Aorta (tissue), 5 donors: ENCODE measurements around the gene KRT23. TPM values are rescaled to one million over a fixed set of nuclear protein-coding genes. Genes with fewer than 3 reads are reported as not detected.

Experiments
- ATAC-seq: fragments of 200-7000 bp; cut with Tn5 transposase; one replicate; pipeline ENCODE4 v1.9.1; 2022; ENCODE audit warnings: moderate library complexity; ENCODE audit not compliant: low FRiP score
- DNase-seq, 2 donors: peaks; one replicate each; pipeline ENCODE4 v3.0.0-alpha.2; 2020
- H3K27ac ChIP-seq, 2 donors: one replicate each; pipeline ENCODE4 v1.5.1; 2013; ENCODE audit warnings: low read length in 2 of 2, mild to moderate bottlenecking in 2 of 2, moderate library complexity in 2 of 2, control low read depth in 1 of 2, inconsistent platforms in 1 of 2, low read depth in 1 of 2
- H3K27me3 ChIP-seq, 2 donors: one replicate each; pipeline ENCODE4 v1.6.1; 2013; ENCODE audit warnings: control low read depth in 1 of 2, low read length in 1 of 2, mild to moderate bottlenecking in 1 of 2, moderate library complexity in 1 of 2; ENCODE audit not compliant: insufficient read depth in 2 of 2, control insufficient read depth in 1 of 2
- H3K36me3 ChIP-seq, 2 donors: one replicate each; pipeline ENCODE4 v1.6.1; 2013; ENCODE audit warnings: control low read depth in 1 of 2, low read length in 1 of 2, mild to moderate bottlenecking in 1 of 2; ENCODE audit not compliant: insufficient read depth in 2 of 2, control insufficient read depth in 1 of 2
- H3K4me1 ChIP-seq, 2 donors: one replicate each; pipeline ENCODE4 v1.6.1; 2013; ENCODE audit warnings: low read length in 2 of 2, control low read depth in 1 of 2, mild to moderate bottlenecking in 1 of 2, moderate library complexity in 1 of 2; ENCODE audit not compliant: insufficient read depth in 2 of 2, control insufficient read depth in 1 of 2
- H3K4me3 ChIP-seq, 2 donors: one replicate each; pipeline ENCODE4 v1.5.1; 2013; ENCODE audit warnings: low read length in 2 of 2, control low read depth in 1 of 2, mild to moderate bottlenecking in 1 of 2
- H3K9me3 ChIP-seq: one replicate; pipeline ENCODE4 v1.6.1; 2013; ENCODE audit warnings: mild to moderate bottlenecking, low read length; ENCODE audit not compliant: control insufficient read depth
- WGBS, 2 donors: extraction: QIAGEN DNeasy Blood & Tissue Kit; methylation state at CpG; one replicate each; pipeline ENCODE4 v1.1.7; 2013; 5-methylcytosine and 5-hydroxymethylcytosine counted together
- intact Hi-C, 2 donors: fragments of 100-400 bp; cut with DNase I; formaldehyde crosslinking; loops; one replicate each; pipeline versions ENCODE4 v1.14.2 to v1.15.0; 2022
- polyA plus RNA-seq, 2 donors: library from polyadenylated mRNA; stranded (reverse); fragments of 200-250 nt; gene quantifications; one replicate each; pipeline ENCODE4 v1.2.3, GENCODE V29; 2013
- total RNA-seq, 2 donors: library from RNA; stranded (reverse); fragmentation: NEBNext Ultra II Directional; extraction: Animal tissue kit (Norgen Biotek cat#: 25700); gene quantifications; one replicate each; pipeline ENCODE4 v1.2.1, GENCODE V29; 2021
- donor health status: healthy with polysubstance abuse.
- donor health status: Bipolar disorder and iron deficiency.
- donor health status: DM: no; HTN: no; CAD: no.
- donor health status: DM: no; HTN: no; CAD: no.
- donor health status: DM: yes; HTN: yes; CAD: no.

KRT23 gene
- total and polyA plus RNA-seq, 4 donors, result 0.30 to 0.50 (median 0.39) TPM; not detected in 1

DNA sequence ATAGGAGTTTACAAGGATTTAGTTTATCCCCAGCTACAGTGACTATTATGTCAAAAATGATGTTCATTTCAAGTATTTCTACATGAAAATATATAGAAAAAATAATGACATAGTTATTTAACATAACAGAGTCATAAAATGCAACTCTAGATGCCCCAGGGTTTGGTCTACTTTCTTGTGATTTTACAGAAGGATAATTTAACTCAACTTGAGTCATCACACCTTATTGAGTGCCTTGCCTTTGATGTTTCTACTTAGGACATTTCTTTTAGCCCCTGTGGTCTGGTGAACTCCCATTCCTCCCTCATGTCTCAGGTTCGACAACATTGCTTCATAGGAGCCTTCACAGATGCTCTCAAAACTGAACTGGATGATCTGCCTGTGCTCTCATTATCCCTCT, 54.4 kb downstream of the KRT23 start:
- no peak overlapping the region for H3K27ac ChIP-seq
- H3K36me3 ChIP-seq, result no peaks in the 10 kb centered on the region
- no peak overlapping the region for H3K4me3 ChIP-seq
- WGBS, 2 donors, result 78 to 90% methylated on average over 1 of the region's 1 CpG
- no peaks in the 10 kb centered on the region for H3K4me1 ChIP-seq
- no peaks in the 10 kb centered on the region for H3K9me3 ChIP-seq
- intact Hi-C loops, result no loop called here
- ATAC-seq, result no peak
- no peak for DNase-seq
- no peaks in the 10 kb centered on the region for H3K27me3 ChIP-seq

DNA sequence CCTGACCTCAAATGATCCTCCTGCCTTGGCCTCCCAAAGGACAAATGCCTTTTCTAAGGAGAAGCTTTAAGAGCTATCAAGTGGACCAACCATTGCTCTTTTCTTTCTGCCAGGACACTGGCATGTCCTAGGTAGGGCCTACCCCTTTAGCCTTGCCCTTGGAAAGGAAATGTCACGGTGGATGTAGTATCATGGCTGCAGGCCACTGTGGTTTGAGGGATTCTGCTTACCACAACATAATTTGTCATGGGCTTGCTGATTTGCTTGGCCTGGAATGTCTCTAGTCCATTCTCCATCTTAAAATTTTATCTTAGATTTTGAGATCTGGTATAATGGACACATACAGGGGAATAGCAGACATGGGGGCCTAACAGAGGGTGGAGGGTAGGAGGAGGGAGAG, 58.4 kb downstream of the KRT23 start:
- no peak for DNase-seq
- Histone ChIP-seq H3K36me3 (no peaks in the 10 kb centered on the region), H3K9me3 (no peaks in the 10 kb centered on the region), H3K4me3 (no peak overlapping the region), H3K4me1 (no peaks in the 10 kb centered on the region), H3K27ac (no peak overlapping the region), H3K27me3 (no peaks in the 10 kb centered on the region)
- WGBS, 2 donors, result 85 to 87% methylated on average over 1 of the region's 1 CpG
- ATAC-seq, result no peak
- intact Hi-C loops, result no loop called here

DNA sequence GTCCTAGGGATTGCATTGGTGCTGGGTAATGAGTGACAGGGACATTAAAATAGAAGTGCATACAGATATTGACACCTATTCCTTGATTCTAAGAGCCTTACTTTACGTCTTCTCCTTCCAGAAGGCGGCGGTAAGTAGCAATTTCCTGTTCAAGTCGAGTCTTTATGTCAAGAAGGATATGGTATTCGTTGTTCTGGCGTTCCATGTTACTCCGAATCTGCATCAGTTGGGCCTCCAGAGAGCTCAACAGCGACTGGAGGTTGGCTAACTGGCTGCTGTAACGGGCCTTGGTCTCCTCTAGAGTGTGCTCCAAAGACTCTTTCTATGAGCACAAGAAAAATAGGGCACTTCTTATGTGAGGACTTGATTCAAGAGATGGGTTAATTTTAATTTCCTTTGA, 59.4 kb downstream of the KRT23 start:
- no peak overlapping the region for H3K4me3 ChIP-seq
- intact Hi-C loops, result no loop called here
- H3K27ac ChIP-seq, result no peak overlapping the region
- DNase-seq (no peak), ATAC-seq (no peak)
- 89 to 91% methylated on average over 9 of the region's 9 CpGs for WGBS, 2 donors
- no peaks in the 10 kb centered on the region for H3K27me3 ChIP-seq
- no peaks in the 10 kb centered on the region for H3K4me1 ChIP-seq
- H3K9me3 ChIP-seq, result no peaks in the 10 kb centered on the region
- no peaks in the 10 kb centered on the region for H3K36me3 ChIP-seq

DNA sequence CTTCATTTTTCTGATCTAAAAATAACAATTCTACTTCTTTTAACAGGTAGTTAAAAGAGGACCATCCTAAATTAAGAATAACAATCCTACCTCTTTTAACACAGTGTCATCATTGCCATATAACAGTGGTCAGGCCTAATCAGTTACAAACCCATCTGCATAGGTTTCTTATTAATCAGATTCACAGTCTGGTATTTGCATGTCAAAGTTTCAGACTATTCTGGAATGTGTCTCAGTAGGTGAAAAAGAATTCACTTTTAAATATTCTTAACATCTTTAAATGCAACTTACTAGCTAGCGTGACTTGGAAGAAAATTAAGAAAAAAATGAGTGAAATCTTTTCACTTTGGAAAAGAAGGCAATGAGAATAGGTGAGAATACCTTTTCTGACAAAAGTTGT, 63.6 kb downstream of the KRT23 start:
- DNase-seq (no peak), ATAC-seq (no peak)
- Histone ChIP-seq H3K4me1 (no peaks in the 10 kb centered on the region), H3K27ac (no peak overlapping the region), H3K27me3 (no peaks in the 10 kb centered on the region), H3K9me3 (no peaks in the 10 kb centered on the region), H3K4me3 (no peak overlapping the region), H3K36me3 (no peaks in the 10 kb centered on the region)
- intact Hi-C loops, result no loop called here
- WGBS, 2 donors, result 52 to 96% methylated on average over 1 of the region's 1 CpG

DNA sequence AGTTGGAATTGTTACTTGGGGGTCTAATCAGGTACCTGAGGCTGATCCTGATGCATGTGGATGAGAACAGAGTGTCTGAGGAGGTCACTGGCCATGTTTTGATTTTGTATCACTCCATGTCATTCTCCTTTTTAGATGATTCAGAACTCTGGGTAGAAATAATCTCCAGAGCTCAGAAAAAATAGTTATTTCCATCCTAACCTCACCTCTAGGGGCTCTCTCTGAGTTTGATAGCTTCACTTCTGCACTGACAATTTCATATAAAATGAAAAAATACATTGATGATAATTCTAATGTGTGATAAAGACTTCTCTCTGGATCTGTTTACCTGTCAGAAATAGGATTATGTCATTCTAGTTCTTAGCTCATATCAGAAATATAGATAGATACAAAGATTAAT, 64.2 kb downstream of the KRT23 start:
- H3K4me1 ChIP-seq, result no peaks in the 10 kb centered on the region
- H3K4me3 ChIP-seq, result no peak overlapping the region
- no peaks in the 10 kb centered on the region for H3K36me3 ChIP-seq
- no peaks in the 10 kb centered on the region for H3K27me3 ChIP-seq
- intact Hi-C loops, result no loop called here
- DNase-seq (no peak), ATAC-seq (no peak)
- H3K9me3 ChIP-seq, result no peaks in the 10 kb centered on the region
- H3K27ac ChIP-seq, result no peak overlapping the region

Other genes with a start within 250 kb of the KRT23 start
Only the 30 nearest of the 33 such genes appear.
- not detected for gene KRT25, start 182.3 kb downstream of the KRT23 start, total RNA-seq
- gene KRT25, start 182.3 kb downstream of the KRT23 start, polyA plus RNA-seq, result not detected
- not detected for gene KRT26, start 165.4 kb downstream of the KRT23 start, total RNA-seq
- not detected for gene KRT26, start 165.4 kb downstream of the KRT23 start, polyA plus RNA-seq
- not detected for gene KRT27, start 155.1 kb downstream of the KRT23 start, total RNA-seq
- gene KRT27, start 155.1 kb downstream of the KRT23 start, polyA plus RNA-seq, result not detected
- gene KRT28, start 137.7 kb downstream of the KRT23 start, total RNA-seq, result not detected
- gene KRT28, start 137.7 kb downstream of the KRT23 start, polyA plus RNA-seq, result not detected
- 10 to 100 TPM; 35.3 to 39.3 TPM for gene KRT10, start 115.0 kb downstream of the KRT23 start, total RNA-seq
- 10 to 100 TPM; 39.3 to 39.7 TPM for gene KRT10, start 115.0 kb downstream of the KRT23 start, polyA plus RNA-seq
- not detected for gene KRT12, start 70.4 kb downstream of the KRT23 start, total RNA-seq
- gene KRT12, start 70.4 kb downstream of the KRT23 start, polyA plus RNA-seq, result 1 to 10 TPM in 1 of 2 donors, not detected in 1; 1.0 TPM
- not detected for gene KRT20, start 52.4 kb downstream of the KRT23 start, total RNA-seq
- gene KRT20, start 52.4 kb downstream of the KRT23 start, polyA plus RNA-seq, result 100 to 1,000 TPM in 1 of 2 donors, 1 to 10 TPM in 1; 3.9 to 193 TPM
- gene KRT39, start 29.3 kb upstream of the KRT23 start, total RNA-seq, result not detected
- gene KRT39, start 29.3 kb upstream of the KRT23 start, polyA plus RNA-seq, result not detected
- not detected for gene KRT40, start 46.7 kb upstream of the KRT23 start, total RNA-seq
- gene KRT40, start 46.7 kb upstream of the KRT23 start, polyA plus RNA-seq, result not detected
- not detected for gene KRTAP3-3, start 56.5 kb upstream of the KRT23 start, total RNA-seq
- not detected for gene KRTAP3-3, start 56.5 kb upstream of the KRT23 start, polyA plus RNA-seq
- gene KRTAP3-2, start 62.3 kb upstream of the KRT23 start, total RNA-seq, result not detected
- not detected for gene KRTAP3-2, start 62.3 kb upstream of the KRT23 start, polyA plus RNA-seq
- not detected for gene KRTAP3-1, start 71.5 kb upstream of the KRT23 start, total RNA-seq
- not detected for gene KRTAP3-1, start 71.5 kb upstream of the KRT23 start, polyA plus RNA-seq
- gene KRTAP1-5, start 89.6 kb upstream of the KRT23 start, total RNA-seq, result not detected
- gene KRTAP1-5, start 89.6 kb upstream of the KRT23 start, polyA plus RNA-seq, result not detected
- gene KRTAP1-4, start 92.5 kb upstream of the KRT23 start, total RNA-seq, result not detected
- not detected for gene KRTAP1-4, start 92.5 kb upstream of the KRT23 start, polyA plus RNA-seq
- not detected for gene KRTAP1-3, start 97.2 kb upstream of the KRT23 start, total RNA-seq
- gene KRTAP1-3, start 97.2 kb upstream of the KRT23 start, polyA plus RNA-seq, result not detected
- gene KRTAP1-1, start 103.8 kb upstream of the KRT23 start, total RNA-seq, result not detected
- not detected for gene KRTAP1-1, start 103.8 kb upstream of the KRT23 start, polyA plus RNA-seq
- not detected for gene KRTAP2-1, start 109.7 kb upstream of the KRT23 start, total RNA-seq
- gene KRTAP2-1, start 109.7 kb upstream of the KRT23 start, polyA plus RNA-seq, result not detected
- not detected for gene KRTAP2-2, start 117.6 kb upstream of the KRT23 start, total RNA-seq
- not detected for gene KRTAP2-2, start 117.6 kb upstream of the KRT23 start, polyA plus RNA-seq
- not detected for gene KRTAP2-3, start 122.5 kb upstream of the KRT23 start, total RNA-seq
- not detected for gene KRTAP2-3, start 122.5 kb upstream of the KRT23 start, polyA plus RNA-seq
- gene KRTAP2-4, start 128.2 kb upstream of the KRT23 start, total RNA-seq, result not detected
- gene KRTAP2-4, start 128.2 kb upstream of the KRT23 start, polyA plus RNA-seq, result not detected
- not detected for gene KRTAP4-7, start 146.5 kb upstream of the KRT23 start, total RNA-seq
- not detected for gene KRTAP4-7, start 146.5 kb upstream of the KRT23 start, polyA plus RNA-seq
- gene KRTAP4-8, start 160.5 kb upstream of the KRT23 start, total RNA-seq, result not detected
- not detected for gene KRTAP4-8, start 160.5 kb upstream of the KRT23 start, polyA plus RNA-seq
- not detected for gene KRTAP4-16, start 164.6 kb upstream of the KRT23 start, total RNA-seq
- gene KRTAP4-16, start 164.6 kb upstream of the KRT23 start, polyA plus RNA-seq, result not detected
- gene KRTAP4-9, start 167.7 kb upstream of the KRT23 start, total RNA-seq, result not detected
- under 1 TPM in 1 of 2 donors, not detected in 1; 0.13 TPM for gene KRTAP4-9, start 167.7 kb upstream of the KRT23 start, polyA plus RNA-seq
- gene KRTAP4-11, start 180.7 kb upstream of the KRT23 start, total RNA-seq, result not detected
- gene KRTAP4-11, start 180.7 kb upstream of the KRT23 start, polyA plus RNA-seq, result not detected
- not detected for gene KRTAP4-12, start 186.5 kb upstream of the KRT23 start, total RNA-seq
- not detected for gene KRTAP4-12, start 186.5 kb upstream of the KRT23 start, polyA plus RNA-seq
- not detected for gene KRTAP4-6, start 202.9 kb upstream of the KRT23 start, total RNA-seq
- not detected for gene KRTAP4-6, start 202.9 kb upstream of the KRT23 start, polyA plus RNA-seq
- not detected for gene KRTAP4-5, start 212.2 kb upstream of the KRT23 start, total RNA-seq
- not detected for gene KRTAP4-5, start 212.2 kb upstream of the KRT23 start, polyA plus RNA-seq
- gene KRTAP4-4, start 223.1 kb upstream of the KRT23 start, total RNA-seq, result not detected
- gene KRTAP4-4, start 223.1 kb upstream of the KRT23 start, polyA plus RNA-seq, result not detected
- not detected for gene KRTAP4-3, start 230.6 kb upstream of the KRT23 start, total RNA-seq
- not detected for gene KRTAP4-3, start 230.6 kb upstream of the KRT23 start, polyA plus RNA-seq